Right ventricle myocardium inferior (tissue), 1 donor: ENCODE data around the gene CSRNP3. TPM values are rescaled to one million over a fixed set of nuclear protein-coding genes. Genes with fewer than 3 reads are reported as not detected.

Experiments used
- ATAC-seq: fragments of 200-7000 bp; cut with Tn5 transposase; one replicate; pipeline ENCODE4 v1.9.1; 2020; ENCODE audit warnings: mild to moderate bottlenecking, moderate library complexity
- DNase-seq: peaks from one replicate; pipeline ENCODE4 v3.0.0; 2021; ENCODE audit errors: missing footprints
- intact Hi-C: fragments of 100-400 bp; cut with DNase I; formaldehyde crosslinking; loops from one replicate; pipeline ENCODE4 v1.11.0; 2022
- long read RNA-seq: library from polyadenylated mRNA; unstranded; transcript quantifications from one replicate; pipeline ENCODE4 v2.0.0, GENCODE V29; 2021
- total RNA-seq: library from RNA; stranded (reverse); fragmentation: NEBNext Ultra II Directional; extraction: Animal tissue kit (Norgen Biotek cat#: 25700); gene quantifications from one replicate; pipeline ENCODE4 v1.2.1, GENCODE V29; 2021
- donor health status: DM: no; HTN: yes; CAD: no; lungs with severe emphysema.

CSRNP3 gene, protein sequence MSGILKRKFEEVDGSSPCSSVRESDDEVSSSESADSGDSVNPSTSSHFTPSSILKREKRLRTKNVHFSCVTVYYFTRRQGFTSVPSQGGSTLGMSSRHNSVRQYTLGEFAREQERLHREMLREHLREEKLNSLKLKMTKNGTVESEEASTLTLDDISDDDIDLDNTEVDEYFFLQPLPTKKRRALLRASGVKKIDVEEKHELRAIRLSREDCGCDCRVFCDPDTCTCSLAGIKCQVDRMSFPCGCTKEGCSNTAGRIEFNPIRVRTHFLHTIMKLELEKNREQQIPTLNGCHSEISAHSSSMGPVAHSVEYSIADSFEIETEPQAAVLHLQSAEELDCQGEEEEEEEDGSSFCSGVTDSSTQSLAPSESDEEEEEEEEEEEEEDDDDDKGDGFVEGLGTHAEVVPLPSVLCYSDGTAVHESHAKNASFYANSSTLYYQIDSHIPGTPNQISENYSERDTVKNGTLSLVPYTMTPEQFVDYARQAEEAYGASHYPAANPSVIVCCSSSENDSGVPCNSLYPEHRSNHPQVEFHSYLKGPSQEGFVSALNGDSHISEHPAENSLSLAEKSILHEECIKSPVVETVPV
- 5.1 TPM for total RNA-seq
- long read RNA-seq, partial matches to known transcripts, result 0 of 1 reads
- long read RNA-seq, other reads (novel, unspliced or antisense), result 1 of 1 reads

DNA sequence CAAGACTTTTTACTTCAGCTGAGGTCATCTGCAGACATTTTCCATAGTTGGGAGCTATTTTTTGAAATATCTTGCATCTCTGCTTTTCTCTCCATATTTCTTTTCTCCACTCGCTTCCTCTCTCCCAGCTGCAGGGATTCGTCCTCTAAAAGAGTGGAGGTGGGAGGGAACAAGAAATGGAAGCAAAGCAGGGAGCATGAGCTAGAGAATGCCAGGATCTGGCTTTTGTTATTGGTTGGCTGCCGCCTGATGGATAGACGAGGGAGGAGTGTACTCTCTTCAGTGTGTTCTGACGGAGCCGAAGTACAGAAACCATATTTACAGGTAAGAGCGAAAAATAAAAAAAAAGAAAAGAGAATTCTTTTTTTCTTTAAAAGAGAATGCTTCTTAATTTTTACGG is at the start of gene CSRNP3:
CSRNP3 (plus strand) TSS at position 282 of the 400 bp plus-strand sequence. CDS start 125,368 bp downstream, outside the sequence.
- ATAC-seq (peak; percentile 100), DNase-seq (no peak)
- intact Hi-C loops, result no loop called here

DNA sequence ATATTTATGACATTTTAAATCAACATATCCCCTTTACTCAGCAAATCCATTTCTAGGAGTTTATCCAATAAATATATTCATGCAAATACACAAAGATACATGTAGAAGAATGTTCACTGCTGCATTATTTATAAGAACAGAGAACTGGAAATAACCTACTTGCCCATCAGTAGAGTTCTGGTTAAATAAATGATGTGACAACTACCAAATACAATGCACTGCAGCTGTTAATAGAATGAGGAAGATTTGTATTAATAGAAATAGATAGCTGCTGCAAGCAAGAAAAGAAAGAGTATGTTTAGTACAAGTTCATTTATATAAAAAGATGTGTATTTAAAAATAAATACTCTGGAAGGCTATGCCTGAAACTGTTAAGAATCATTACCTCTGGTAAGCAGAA is 49.3 kb upstream of the CSRNP3 start:
- DNase-seq, result no peak
- ATAC-seq, result no peak
- intact Hi-C loops, result no loop called here

DNA sequence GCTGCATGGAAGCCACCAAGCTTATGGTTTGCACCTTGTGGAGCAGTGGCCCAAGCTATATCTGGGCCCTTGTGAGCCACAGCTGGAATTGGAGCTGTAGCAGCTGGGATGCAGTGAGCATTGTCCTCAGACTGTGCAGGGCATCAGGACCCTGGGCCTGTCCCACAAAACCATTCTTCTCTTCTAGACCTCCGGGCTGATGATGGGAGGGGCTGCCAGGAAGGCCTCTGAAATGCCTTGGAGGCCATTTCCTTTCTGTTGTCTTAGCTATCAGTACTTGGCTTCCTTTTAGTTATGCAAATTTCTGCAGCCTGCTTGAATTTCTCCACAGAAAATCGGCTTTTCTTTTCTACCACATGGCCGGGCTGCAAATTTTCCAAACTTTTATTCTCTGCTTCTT is 46.4 kb upstream of the CSRNP3 start:
- intact Hi-C loops, result no loop called here
- no peak for DNase-seq
- ATAC-seq, result no peak

DNA sequence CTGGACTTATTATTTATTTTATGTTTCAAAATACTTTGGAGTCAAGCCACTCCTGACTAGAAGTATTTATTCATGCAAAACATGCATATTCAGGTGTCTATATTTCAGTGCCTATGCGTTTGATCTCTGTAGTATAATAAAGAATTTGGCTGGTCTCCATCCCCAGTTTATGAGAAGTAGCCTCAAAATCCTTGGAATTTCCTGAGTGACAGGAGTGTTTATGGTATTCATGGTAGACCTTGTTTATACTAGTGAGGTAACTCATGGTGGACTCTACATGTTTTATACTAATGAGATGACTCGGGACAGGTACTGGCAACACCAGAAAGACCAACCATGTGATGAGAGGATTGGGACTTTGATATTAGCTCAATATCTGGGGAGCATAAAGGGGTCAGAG is 43.9 kb upstream of the CSRNP3 start:
- ATAC-seq (no peak), DNase-seq (no peak)
- intact Hi-C loops, result no loop called here

DNA sequence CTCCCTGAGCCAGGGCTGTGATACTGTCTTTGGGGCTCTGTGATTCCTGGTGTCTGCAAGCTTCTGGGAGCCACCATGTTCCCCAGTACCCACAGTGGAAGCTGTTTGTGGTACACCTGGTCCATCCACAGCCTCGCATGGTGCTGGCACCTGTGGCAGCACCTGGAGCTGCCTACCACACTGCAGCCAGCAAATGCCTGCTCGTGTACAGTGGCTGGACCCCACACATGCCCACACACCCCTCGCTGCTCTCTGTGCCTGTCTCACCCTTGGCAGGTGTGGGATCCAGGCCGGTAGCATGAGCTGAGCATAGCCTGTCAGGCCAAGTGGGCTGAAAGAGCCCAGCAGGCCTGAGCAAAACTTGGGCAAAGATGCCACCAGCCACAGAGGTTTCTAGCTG is 41.8 kb upstream of the CSRNP3 start:
- peak; percentile 28 for DNase-seq
- ATAC-seq, result no peak
- intact Hi-C loops, result no loop called here

DNA sequence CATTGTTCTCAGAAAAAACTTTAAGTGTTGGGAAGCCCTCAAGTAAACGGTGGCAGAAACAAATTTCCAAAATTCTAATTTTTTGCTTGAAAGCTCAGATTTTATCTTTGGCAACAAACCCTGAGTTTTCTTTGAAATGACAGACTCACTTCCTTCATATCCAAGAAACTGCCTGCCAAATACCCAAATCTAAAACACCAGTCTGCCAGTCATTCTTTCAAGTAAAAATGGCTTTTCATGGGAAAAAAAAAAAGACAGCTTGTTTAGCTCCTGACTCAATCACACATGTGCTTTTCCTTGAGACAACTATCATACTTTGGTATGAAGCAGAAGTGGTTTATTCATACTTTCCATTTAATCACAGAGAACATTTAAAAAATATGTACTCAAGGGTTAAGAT is 40.6 kb upstream of the CSRNP3 start:
- ATAC-seq, result no peak
- DNase-seq, result no peak
- intact Hi-C loops, result no loop called here

DNA sequence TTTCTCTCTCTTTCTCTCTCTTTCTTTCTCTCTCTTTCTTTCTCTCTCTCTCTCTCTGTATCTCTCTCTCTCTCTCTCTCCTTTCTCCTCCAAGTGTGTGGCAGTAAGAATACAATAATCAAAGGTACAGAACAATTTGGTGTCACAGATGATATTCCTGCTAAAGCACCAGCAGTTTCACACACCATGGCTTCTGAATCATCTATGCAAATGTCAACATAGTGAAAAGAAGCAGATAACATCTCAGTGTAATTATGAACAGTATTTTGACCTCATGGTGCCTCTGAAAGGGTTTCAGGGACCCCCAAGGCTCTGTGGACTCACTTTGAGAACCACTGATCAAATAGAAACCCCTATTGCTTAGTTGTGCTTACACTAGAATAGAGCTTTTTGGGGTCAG is 38.5 kb upstream of the CSRNP3 start:
- ATAC-seq (no peak), DNase-seq (no peak)
- intact Hi-C loops, result no loop called here

DNA sequence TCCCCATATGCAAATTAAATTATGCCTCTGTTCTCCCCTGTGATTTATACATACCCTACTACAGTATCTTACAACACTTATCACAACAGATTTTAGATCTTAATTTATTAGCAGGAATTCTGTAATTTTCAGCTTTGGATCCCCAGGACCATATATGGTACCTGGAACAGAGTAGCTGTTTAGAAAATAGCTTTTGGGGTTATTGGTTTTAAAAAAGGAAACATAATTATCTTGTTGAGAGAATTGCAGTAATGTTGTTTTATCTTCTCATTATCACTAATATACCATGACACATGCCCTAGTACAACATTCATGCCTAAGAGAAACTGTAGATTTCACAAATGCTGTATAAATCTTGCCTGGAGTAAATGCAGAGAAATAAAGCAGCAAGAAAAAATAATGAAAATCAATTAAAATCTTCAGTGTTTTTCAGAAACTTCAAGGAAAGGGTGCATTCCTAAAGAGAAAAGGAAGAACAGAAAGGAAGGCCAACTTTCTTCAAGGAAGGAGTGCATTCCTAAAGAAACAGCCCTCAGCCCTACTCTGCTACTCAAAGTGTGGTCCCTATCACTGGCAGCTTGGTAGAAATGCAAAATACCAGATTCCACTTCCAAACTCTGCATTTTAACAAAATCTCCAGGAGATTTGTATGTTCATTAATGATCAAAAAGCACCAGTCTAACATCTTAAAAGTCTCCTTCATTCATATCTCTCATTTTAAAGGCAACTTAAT is 37.1 kb upstream of the CSRNP3 start:
- ATAC-seq (no peak), DNase-seq (no peak)
- intact Hi-C loops, result no loop called here

DNA sequence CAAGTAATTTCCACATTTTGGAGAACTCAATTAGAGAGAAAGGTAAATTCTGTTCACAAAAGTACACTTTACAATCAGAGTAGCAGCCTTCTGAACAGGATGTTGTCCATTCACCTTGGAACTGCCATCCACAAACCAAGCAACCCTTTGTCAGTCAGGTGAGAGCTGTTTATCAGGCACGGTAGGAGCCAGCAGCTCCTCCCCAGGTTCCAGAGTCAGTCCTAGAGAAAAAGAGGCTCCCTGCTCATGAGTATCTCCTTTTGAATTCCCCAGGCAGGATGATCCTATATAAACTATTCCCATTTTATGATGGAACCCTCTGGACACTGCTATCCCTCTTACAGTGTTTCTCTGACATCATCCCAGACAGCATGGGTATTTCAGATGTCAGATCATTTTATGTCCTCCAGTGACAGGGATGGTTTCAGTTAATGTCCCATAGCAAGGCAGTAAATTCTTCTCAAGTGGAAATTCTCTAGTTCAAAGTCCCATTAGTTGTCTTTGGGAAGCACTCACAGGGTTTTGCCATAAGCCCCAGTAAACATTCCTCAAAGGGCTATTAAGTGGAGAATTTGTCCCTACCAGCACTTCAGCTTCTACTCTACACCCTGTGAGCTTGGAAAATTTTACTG is 34.5 kb upstream of the CSRNP3 start:
- ATAC-seq, result no peak
- no peak for DNase-seq

DNA sequence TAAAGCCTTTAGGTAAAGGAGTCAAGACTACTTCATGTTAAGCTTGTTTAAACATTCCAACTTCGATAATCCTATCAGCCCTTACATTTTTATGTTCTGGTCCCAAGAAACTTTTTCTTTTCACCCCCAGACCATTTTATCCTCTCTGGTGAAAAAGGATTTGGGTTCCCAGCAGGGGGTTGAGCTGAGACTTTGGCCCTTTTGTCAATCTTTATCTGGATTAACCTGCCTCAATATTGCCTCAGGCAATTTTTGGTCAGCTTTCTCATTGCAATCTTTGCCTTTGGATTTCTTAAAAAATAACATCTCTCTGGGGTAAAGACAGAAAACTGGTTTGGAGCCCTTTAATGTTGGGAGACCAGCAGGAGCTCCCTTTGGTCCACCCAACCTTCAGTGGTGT is 33.9 kb upstream of the CSRNP3 start:
- intact Hi-C loops, result no loop called here
- ATAC-seq (no peak), DNase-seq (no peak)

More for the DNA sequence above, 34.5 kb upstream of the CSRNP3 start:
- intact Hi-C loops, result no loop called here

DNA sequence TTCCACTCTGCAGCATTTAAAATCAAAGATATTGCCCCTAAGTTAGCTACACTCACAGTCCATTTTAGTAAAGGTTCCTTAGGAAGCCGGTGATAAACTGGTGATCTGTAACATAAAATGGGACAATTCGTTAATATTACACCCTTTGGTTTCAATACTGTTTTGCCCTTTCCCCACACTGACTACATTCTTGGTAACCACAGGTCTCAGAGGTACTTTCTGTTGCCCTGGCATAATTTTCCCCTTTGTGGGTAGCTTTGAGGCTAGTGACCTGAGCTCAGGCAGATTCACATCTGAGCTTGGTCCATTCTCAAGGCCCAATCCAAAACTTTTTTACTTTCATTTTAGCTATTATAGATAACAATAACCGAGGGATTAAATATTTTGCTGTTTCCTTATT is 32.9 kb upstream of the CSRNP3 start:
- ATAC-seq (no peak), DNase-seq (no peak)
- intact Hi-C loops, result no loop called here

DNA sequence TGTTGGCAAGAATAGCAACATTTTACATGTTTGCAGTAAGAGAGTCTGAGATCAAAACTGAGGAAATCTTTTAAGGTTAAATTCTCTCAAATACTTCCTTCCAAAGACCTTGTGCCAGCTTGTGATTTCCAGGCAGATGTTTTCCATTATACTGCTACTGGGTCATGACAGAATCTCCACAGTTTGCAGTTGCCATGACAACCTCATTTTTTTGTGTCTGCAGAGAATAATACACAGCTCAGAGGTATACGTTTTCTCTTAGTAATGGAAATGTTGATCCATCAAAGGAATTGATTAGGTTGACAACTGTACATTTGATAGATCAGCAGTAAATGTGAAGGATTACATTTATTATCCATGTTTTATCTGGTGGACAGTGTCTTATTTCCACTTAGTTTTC is 29.1 kb upstream of the CSRNP3 start:
- DNase-seq, result no peak
- intact Hi-C loops, result no loop called here
- no peak for ATAC-seq

DNA sequence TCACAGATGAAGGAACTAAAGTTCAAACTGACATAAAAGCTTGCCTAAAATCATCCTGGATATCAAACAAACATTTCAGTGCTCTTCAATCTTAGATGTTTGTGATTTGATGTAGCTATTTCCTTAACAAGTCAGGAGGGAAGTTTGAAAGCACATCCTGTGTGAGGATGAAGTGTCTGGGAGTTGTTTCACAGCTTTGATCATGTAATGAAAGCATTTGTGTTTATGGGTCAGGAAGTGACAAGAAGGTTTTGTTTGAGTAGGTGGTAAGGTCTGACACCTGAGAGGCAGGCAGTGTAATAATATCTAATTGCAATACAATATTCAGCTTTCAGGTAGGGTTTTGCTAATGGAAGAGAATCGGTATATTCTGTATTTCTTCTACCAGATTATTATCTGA is 26.0 kb upstream of the CSRNP3 start:
- DNase-seq (no peak), ATAC-seq (no peak)
- intact Hi-C loops, result no loop called here

DNA sequence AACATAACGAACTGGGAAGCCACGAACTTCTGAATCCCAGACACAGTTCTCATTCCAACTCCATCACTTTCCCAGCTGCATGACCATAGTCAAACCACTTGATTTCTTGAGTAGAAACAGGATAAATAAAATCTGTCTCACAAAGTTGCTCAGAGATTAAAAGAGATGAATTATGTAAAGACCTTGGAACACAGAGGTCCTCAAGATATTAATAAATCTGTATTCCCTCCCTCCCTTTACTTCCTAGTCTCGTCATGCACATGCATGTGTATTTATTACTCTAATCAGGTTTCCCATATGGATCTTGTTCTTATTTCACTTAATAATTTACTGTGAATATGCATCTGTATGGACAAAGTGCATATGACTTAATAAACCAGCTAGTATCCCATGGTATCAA is 21.1 kb upstream of the CSRNP3 start:
- ATAC-seq (no peak), DNase-seq (no peak)
- intact Hi-C loops, result no loop called here

DNA sequence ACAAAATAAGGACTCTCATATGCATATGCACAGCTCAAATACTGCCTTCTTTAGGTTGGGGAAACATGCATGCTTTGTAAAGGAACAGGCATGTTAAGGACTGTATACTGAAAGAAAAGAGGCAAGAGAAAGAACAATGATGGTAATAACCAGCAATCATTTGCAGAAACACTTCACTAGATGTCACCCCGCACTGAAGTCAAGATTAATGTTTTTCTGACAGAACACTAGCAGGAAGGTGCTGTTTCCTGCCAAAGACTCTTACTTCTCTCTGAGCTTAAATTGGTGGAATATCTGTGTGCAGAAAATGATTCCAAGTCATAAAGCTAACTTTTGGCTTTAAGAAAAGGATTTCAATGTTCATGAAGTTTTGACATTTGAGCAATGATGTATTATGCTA is 19.3 kb upstream of the CSRNP3 start:
- no peak for ATAC-seq
- intact Hi-C loops, result no loop called here
- DNase-seq, result no peak

DNA sequence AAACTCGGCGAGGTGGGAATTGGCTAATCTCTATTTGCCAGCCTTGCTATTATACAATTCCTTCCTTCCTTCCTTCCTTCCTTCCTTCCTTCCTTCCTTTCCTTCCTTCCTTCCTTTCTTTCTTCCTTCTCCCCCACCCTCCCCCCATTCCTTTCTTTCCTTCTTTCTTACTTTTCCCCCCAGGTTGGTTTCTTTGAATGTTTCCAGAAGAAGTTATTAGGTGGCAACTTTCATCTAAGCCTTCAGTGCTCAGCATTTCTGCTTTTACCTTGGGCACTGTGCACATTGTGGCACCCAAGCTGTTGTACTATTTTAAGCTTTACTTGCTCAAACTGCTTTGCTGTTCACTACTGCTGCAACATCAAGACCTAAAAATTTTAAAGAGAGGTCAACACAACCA is 17.2 kb upstream of the CSRNP3 start:
- intact Hi-C loops, result no loop called here
- no peak for ATAC-seq
- no peak for DNase-seq

DNA sequence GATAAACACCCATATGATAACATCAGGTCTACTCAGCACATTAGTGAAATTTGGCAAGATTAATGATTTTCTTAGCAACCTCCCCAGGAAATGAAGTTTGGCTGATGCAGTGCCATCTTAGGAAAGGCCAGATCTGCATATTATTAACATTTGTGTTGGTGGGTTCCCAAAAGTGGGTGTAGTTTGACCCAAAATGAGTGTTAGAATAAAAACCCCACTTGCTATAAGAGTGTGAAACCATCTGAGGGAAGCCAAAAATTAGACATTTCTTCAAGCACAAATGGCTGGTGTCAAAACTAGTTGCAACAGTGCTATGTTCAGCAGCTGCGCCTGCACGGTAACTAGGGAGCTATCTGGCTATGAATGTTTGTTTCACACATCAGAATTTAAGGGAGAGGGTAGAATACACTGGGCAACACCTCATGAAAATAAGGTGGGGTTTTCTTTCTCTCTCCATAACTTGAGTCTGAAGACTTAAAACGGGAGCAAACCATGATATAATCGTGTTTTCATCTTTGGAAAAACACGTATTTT is 15.9 kb upstream of the CSRNP3 start:
- DNase-seq (no peak), ATAC-seq (peak; percentile 79)
- intact Hi-C loops, result no loop called here

DNA sequence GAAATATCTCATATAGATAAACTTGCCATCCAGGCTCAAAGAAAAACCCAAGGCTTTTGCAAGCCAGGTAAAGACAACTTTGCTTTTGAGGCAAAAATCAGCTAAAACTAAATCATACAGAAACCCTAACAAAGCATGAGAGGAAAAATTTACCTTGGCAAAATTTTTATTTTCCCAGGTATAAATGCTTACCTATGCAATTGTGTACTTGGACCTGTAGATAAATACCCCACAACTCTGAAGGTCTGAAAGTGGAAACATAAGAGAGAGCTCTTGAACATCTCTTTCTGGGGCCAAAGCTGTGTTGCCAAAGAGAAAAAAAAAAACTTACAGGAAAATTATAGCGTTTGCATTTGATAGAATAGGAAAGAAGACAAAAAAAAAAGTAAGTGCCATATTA is 14.6 kb upstream of the CSRNP3 start:
- ATAC-seq (no peak), DNase-seq (no peak)
- intact Hi-C loops, result no loop called here

DNA sequence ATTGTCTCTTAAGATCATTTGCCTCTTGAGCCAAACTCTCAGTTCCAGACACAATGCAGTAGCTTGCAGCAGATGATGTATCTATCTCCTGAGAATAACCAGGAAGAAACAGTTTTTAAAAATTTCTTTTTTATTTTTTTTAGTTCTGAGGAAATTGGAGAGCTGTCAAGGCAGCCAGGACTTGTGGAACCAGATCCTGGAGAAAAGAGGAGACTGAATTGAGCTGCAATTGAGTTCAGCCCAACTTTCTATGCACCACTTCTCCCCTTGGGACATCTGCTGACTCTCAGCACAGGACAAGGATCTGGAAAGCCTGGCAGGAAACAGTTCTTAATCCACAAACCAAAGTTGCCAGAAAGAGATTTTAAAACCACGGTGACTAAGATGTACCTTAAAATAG is 13.5 kb upstream of the CSRNP3 start:
- intact Hi-C loops, result no loop called here
- peak; percentile 87 for ATAC-seq
- no peak for DNase-seq
